Fibroblast of mammary gland (primary cell): ENCODE results near the gene DNAJB14.

Experiments used
- DNase-seq: peaks from one replicate; pipeline ENCODE4 v3.0.0-alpha.2; 2010; ENCODE audit warnings: low read depth
- H3K4me3 ChIP-seq: 2 replicates; pipeline ENCODE4 v1.5.1; 2011; ENCODE audit warnings: low read depth, mild to moderate bottlenecking, low read length, moderate library complexity; ENCODE audit not compliant: control insufficient read depth
- TF ChIP-seq, protein P1 (sequence below): conservative IDR thresholded peaks from 2 replicates; pipeline ENCODE4 v1.5.1; 2011; ENCODE audit warnings: low read depth, low read length, inconsistent platforms; ENCODE audit not compliant: control insufficient read depth, insufficient read depth

Gene DNAJB14

DNA sequence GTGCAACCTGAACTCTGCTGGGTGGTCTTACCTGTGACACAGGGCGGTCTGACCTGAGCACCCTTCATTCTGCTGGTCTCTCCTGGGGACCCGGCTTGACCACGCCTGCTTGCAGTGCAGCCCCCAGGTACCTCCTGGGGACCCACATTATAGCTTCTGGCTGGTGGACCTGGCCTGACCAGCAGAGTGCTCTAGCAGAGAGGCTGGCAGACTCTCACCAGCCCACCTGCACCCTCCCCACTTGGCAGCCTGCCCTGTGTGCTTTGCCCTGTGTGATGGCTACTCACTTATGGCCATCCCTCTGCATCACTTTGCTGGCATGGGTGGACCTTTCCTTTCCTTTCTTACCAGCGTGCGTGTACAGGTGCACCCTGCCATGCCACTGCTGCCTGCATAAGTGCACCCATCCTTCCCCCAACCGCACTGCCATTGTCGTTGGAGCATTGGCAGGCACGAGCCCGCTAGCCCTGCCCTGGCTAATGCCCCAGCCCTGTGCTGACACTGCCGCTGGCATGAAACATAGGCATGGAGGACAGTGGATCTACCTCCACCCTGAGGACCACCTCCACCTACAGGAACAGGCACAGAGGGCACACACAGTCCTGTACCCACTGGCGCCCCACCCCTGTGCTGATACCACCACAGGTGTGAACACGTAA lies 25.2 kb upstream of the DNAJB14 start:
- TF ChIP-seq, protein P1, sequence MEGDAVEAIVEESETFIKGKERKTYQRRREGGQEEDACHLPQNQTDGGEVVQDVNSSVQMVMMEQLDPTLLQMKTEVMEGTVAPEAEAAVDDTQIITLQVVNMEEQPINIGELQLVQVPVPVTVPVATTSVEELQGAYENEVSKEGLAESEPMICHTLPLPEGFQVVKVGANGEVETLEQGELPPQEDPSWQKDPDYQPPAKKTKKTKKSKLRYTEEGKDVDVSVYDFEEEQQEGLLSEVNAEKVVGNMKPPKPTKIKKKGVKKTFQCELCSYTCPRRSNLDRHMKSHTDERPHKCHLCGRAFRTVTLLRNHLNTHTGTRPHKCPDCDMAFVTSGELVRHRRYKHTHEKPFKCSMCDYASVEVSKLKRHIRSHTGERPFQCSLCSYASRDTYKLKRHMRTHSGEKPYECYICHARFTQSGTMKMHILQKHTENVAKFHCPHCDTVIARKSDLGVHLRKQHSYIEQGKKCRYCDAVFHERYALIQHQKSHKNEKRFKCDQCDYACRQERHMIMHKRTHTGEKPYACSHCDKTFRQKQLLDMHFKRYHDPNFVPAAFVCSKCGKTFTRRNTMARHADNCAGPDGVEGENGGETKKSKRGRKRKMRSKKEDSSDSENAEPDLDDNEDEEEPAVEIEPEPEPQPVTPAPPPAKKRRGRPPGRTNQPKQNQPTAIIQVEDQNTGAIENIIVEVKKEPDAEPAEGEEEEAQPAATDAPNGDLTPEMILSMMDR: no peak
- H3K4me3 ChIP-seq: no peak overlapping the region
- no peak for DNase-seq

DNA sequence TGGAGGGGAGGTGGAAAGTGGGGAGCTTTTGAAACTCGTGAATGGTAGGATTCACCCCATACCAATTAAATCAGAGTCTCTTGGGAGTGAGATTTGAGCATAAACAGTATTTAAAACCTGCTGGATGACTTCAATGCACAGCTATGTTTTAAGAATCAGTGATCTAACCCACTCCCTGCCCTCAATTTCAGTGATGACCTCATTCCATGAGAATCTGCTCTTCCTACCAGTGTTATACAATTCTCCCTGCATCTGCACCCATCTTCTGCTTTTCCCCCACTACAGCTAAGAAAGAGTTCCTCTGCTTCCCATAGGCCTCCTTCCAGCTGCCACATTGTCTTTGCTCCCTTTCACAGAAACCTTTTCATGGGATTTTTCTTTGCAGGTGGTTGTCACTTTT lies 21.9 kb upstream of the DNAJB14 start:
- peak; percentile 79 for DNase-seq
- TF ChIP-seq, protein P1: no peak
- no peak overlapping the region for H3K4me3 ChIP-seq

DNA sequence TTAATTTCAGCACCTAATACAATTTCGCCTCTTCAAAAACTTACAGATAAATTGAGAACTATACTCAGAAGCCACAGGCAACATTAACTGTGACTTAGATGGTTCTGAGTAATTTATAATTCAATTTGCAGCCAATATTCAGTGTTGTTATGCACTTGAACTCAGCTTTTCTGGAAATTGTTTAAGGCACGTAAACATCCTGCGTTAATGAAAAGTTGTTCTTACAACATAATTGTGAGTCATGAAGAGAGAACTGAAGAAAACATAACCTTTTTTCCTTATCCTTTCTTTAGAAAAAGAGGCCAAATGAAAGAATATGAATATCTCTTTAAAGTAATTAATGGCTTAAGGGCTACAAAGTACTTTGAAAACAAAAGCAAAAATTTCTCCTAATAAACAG lies 20.3 kb upstream of the DNAJB14 start:
- peak; percentile 72 for DNase-seq
- no peak overlapping the region for H3K4me3 ChIP-seq
- TF ChIP-seq, protein P1: no peak

DNA sequence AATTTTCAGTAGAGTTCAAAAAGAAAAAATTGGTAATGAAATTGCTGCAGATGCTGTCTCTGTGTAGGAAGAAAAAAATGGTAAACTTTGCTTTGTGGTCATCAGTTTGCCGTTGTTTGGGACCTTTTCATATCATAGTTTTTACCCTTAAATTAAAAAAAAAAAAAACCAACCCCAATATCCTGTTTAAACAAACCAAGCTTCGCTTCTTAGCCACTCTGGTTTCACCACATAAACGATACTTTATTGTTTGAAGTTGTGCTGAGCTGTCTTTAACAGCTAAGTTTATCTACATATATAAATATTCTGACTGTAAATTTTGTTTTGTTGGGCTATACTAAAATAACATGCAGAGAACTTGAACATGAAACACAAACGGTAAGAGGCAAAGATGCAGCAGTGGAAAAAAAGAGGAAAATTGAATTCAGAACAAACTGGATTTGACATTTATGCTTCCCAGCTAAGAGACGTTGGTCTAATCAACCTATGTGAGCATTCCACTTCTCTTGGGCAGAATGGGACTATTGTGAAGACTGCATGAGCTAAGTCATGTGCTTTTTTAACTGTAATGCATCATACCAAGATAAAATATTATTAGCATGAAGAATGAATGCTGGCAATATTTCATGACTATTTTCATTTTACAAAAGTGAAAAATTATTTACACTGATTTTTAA lies 19.4 kb upstream of the DNAJB14 start:
- TF ChIP-seq, protein P1: no peak
- DNase-seq: no peak
- no peak overlapping the region for H3K4me3 ChIP-seq

DNA sequence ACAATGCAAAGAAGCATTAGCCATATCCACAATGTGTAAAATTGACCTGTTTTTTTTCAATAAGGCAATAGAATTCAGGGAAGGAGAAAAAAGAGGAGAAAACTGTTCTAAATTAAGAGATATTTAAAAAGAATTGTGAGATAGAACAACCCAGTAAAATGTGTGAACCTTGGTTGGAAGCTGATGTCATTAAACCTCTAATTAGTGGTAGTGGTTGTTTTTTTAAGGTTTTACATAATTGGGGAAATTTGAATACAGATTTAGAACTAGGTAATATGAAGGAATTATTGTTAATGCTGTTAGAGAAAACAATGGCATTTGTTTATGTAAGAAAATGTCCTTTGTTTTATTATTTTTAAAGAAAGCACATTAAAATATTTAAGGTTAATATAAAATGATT lies 18.8 kb upstream of the DNAJB14 start:
- H3K4me3 ChIP-seq: no peak overlapping the region
- DNase-seq: no peak
- TF ChIP-seq, protein P1: no peak

DNA sequence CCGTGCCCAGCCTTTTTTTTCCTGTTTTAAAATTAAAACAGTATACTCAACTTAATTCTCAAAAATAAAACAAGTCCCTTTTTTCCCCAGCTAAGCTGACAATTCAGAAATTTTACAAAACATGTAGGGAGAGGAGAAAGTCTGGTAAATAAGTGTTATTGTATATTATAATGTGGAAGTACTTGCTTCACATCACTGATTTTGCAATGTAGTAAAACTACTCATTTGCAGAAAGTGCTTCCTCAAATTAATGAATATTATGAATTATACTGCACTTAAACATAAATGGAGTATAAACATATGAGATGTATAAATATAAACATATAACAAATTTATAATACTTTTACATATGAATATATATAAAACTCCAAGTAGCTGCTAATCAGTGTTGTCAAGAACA lies 15.3 kb upstream of the DNAJB14 start:
- TF ChIP-seq, protein P1: no peak
- no peak for DNase-seq
- no peak overlapping the region for H3K4me3 ChIP-seq
